Measurements from ENCODE around the gene LILRB2.
"Not testable (repeated sequence)": the region's sequence is repeated elsewhere in the genome, so short reads cannot be mapped to it uniquely, and the experiment has no call there.

Gene LILRB2

DNA sequence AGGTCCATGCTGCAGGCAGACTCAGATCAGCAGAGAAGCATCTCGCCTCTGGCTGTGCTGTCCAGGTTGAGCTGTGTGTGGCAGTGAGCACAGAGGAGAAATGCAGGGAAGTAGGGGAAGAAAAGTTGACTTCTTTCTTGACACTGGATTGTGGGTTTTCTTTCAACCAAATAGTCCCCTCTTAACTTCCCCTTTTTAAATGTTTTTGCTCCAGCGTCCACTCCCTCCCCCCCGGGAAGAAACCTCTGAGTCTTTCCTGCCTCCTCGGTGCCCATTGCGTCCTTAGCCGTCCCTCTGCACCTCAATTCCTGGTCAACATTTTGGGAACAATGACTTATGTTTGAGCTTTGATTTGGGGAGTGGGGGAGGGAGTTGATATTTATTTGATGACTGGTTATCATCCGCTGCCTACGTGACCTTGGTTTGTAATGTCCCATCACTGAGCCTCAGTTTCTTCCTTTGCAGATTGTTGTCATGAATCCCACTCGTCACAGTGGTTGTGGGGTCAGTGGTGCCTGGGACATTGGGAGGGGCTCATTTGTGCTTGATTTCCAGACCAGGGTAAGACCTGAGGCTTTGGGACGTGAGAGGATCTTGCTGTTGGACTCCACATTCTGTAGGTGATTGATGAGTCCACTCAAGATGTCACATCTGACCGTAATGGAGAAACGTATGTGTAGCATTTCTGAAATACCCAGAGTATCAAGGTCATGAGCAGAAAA is at the start of gene LILRB2:
TSS of gene LILRB2 (minus strand) at position 104 of the 722 bp plus-strand sequence. CDS start 614 bp downstream, outside the sequence.
- peak; percentile 71 for DNase-seq

DNA sequence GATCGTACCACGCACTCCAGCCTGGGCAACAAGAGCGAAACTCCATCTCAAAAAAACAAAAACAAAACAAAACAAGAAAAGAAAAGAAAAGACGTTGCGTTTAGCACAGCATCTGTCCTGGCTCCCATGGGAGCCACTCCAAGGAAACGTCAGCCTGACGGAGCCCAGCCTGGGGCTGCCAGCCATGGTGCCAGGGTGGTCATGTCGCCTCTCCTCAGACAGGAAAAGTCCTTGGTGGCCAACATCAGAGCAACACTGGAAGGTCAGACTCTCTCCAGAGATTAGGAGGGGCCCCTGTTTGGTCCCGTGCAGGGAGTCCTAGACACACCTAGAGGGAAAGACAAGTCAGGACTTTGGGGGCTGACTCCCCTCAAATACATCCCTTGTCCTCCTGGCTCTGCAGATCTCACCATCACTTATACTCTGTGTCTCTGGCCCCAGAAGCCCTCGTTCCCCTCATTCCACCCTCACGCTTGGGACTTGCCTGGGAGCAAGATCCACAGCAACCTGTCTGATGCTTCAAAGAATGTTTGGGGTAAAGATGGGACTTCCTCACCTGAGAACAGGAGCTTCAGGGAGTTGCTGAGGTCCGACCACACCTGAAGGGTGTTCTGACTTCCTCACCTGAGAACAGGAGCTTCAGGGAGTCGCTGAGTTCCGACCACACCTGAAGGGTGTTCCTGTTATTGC is 48.7 kb upstream of the LILRB2 start:
- DNase-seq: no peak

DNA sequence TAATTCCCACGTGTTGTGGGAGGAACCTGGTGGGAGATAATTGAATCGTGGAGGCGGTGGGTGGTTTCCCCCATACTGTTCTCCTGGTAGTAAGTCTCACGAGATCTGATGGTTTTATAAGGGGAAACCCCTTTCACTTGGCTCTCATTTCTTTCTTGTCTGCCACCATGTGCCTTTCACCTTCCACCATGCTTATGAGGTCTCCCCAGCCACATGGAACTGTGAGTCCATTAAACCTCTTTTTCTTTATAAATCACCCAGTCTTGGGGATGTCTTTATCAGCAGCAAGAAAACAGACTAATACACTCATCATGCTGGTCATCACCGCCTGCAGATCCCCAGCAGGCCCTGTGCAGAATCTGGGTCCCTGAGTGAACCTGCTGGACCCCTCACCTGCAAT is 47.9 kb upstream of the LILRB2 start:
- DNase-seq: not testable (repeated sequence)

DNA sequence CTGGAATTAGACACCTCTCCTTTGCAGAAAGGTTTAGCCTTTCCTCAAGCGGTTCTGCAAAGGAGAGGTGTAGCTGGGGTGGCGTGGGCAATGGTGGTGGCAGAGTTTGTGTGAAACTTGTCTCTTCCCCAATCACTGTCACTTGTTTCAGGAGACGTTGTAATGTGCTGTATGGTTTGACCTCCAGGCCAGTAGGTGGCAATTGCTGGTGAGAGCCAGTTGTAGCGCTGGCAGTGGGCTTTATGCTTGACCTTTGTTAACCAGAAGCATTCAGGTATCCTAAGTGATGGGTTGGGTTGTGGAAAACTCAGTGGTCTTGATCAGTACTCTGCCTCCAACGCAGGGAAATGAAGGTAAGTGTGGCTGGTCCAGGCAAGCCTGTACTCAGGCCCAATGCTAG is 44.7 kb upstream of the LILRB2 start:
- DNase-seq: no peak

DNA sequence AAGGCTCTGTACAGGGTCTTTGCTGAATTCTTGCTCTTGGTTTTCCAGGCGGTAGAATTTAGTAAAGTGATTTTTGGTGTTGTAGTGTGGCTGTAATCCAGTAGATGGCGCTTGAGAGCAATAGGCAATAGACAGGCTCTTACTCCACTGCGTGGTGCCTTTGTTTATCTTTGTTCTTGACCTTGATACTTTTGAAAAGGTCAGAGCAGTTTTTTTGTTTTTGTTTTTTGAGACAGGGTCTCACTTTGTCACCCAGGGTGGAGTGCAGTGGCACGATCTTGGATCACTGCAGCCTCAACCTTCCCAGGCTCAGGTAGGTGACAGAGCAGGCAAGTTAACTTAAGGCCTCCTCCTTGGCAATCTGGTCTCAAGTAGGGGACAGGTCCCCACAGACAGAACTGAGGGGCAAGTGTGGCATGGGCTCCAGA is 44.3 kb upstream of the LILRB2 start:
- peak; percentile 84 for DNase-seq

DNA sequence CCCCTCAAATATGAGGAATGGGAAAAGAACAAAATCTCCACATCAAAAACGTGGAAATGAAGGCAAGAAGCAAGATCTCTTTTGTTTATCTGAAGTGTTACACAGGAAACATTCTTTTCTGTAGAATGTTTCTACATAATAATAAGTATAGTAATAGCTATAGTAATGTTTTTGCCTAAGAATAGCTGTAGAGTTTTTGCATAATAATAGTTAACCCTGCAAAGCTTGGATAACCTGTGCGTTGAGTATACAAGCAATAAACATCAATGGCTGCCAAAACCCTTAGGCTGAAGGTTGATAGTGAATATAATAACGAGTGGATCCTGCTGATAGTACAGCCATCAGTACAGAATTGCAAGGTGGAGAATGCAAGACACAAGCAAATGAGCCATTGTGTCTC is 43.2 kb upstream of the LILRB2 start:
- DNase-seq: no peak

DNA sequence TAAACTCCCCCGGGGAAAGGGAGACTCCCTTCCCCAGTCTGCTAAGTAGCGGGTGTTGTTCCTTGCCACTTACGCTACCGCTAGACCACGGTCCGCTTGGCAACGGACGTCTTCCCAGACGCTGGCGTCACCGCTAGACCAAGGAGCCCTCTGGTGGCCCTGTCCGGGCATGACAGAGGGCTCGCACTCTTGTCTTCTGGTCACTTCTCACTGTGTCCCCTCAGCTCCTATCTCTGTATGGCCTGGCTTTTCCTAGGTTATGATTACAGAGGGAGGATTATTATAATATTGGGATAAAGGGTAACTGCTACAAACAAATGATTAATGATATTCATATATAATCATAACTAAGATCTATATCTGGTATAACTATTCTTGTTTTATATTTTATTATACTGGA is 42.0 kb upstream of the LILRB2 start:
- DNase-seq: not testable (repeated sequence)

DNA sequence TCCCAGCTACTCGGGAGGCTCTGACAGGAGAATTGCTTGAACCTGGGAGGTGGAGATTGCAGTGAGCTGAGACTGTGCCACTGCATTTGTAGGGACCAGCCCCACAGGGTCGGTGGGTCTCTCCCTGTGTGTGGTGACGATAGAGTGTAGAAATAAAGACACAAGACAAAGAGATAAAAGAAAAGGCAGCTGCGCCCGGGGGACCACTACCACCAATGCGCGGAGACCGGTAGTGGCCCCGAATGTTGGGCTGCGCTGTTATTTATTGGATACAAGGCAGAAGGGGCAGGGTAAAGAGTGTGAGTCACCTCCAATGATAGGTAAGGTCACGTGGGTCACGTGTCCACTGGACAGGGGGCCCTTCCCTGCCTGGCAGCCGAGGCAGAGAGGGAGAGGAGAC is 41.4 kb upstream of the LILRB2 start:
- not testable (repeated sequence) for DNase-seq

DNA sequence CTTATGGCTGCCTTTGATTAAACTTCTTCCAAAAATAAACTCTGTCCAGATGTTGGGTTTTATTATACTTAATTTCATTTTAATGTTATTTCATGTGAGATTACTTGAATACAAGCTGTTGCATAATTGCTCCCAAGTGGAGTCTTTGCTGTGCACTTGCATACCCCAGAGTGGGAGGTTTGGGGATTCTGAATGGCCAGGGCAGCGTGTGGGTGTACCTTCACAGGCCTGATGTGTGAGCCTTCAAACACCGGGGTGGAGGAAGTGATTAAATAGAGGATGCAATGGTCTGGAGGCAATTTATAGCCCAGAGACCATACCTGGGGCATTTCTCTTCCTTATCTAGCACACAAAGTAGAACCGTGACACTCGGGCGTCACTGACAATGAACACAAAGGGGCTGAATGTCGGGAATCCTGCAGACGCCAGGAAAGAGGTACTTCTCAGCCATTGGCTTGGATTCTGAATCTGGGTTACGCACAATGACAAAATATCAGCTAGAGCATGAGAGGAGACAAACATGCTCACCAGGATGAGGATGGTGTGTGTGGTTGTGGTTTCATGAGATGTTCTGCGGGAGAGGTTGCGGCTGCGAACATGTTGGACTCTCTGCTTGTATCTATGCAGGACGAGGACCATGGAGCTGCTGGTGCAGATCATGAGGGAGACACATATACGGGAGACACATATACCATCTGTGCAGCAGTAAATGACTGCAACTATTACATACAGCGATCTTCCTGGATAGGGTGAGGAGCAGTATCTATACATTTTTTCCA is 39.2 kb upstream of the LILRB2 start:
- no peak for DNase-seq

DNA sequence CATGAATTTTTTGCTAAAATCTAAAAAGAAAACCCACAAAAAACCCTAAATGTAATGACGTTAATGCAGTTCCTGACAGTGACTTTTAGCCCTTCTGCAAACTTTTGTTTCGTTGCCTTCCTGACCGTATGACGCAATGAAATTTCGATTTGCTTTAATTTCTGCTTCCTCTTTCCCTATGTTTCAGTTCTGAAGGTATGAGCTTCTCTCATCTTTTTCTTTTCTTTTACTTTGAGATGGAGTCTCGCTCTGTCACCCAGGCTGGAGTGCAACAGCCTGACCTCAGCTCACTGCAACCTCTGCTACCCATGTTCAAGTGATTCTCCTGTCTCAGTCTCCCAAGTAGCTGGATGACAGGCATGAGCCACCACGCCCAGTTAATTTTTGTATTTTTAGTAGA is 38.1 kb upstream of the LILRB2 start:
- DNase-seq: peak; percentile 51

DNA sequence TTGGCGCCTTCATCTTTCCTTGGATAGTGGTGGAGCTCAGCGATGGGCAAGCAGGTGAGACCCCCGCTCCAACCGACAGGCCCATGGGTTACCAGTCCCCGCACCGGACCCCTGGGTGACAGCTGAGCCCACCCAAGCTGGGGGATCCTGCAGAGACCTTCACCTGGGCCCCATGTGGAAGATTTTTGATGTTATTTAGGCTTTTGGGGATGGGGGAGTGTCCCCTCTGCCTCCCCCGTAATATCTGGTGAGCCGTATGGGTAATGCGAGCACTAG is 37.0 kb upstream of the LILRB2 start:
- DNase-seq: no peak

DNA sequence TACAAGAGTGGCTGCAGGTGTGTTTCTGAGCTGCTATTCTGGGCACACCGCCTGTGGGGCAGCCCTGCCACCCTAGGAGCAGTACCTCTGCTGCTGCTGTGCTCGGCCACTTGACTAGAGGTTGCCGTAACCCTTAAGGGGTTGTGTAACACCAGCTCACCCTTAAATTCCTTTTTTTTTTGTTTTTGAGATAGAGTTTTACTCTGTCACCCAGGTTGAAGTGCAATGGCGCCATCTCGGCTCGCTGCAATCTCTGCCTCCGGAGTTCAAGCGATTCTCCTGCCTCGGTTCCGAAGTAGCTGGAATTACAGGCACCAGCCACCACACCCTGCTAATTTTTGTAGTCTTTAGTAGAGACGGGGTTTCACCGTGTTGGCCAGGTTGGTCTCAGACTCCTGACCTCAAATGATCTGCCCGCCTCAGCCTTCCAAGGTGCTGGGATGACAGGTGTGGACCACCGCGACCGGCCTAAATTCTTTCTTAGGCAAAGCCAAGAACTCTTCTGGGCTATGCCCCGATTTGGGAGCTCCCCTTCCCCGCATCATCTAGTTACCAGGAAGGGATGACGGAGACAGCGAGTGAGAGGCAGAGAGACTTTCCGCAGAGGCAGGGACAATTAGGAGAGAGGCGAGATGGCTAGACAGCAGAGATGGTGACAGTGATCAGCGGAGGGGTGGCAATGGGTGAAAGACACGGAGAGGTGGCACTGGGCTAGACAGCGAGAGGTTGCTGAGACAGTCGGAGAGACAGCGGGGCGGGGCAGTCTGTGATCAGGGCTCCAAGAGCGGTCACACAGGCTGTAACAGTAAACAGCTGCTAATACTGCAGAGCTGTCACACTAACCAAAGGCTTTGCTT is 36.4 kb upstream of the LILRB2 start:
- peak; percentile 43 for DNase-seq

DNA sequence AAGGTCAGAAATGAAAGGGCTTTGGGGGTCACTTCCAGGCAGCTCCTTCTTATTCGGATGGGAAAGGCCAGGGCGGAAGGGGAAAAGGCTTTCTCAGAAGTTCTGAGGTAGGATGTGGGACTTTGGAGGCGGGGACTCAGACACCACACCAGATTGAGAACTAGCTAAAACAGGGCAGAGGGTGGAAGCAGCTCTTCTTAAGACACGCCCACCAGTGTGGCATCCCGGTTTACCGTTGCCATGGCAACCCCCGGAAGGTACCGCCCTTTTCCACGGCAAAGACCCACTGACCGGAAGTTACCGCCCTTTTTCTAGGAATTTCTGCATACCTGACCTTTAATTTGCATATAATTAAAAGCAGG is 35.8 kb upstream of the LILRB2 start:
- DNase-seq: peak; percentile 36

DNA sequence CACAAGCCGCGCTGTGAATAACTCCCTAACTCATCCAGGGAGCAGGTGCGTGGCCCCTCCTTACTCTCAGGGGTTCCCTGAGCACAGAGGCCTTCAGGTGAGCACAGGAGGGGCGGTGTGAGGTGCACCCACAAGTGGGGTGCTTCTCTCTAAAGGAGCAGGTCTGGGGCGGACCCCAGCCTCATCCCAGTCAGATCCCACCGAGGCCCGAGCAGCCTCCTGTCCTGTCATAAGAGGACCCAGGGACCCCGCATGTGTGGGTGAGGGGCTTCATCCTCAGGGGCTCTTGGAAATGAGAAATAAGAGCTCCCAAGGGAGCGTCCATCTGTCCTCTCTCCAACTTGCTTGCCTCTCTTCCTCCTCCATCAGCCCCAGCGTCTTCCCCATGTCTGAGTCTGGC is 35.0 kb upstream of the LILRB2 start:
- no peak for DNase-seq

DNA sequence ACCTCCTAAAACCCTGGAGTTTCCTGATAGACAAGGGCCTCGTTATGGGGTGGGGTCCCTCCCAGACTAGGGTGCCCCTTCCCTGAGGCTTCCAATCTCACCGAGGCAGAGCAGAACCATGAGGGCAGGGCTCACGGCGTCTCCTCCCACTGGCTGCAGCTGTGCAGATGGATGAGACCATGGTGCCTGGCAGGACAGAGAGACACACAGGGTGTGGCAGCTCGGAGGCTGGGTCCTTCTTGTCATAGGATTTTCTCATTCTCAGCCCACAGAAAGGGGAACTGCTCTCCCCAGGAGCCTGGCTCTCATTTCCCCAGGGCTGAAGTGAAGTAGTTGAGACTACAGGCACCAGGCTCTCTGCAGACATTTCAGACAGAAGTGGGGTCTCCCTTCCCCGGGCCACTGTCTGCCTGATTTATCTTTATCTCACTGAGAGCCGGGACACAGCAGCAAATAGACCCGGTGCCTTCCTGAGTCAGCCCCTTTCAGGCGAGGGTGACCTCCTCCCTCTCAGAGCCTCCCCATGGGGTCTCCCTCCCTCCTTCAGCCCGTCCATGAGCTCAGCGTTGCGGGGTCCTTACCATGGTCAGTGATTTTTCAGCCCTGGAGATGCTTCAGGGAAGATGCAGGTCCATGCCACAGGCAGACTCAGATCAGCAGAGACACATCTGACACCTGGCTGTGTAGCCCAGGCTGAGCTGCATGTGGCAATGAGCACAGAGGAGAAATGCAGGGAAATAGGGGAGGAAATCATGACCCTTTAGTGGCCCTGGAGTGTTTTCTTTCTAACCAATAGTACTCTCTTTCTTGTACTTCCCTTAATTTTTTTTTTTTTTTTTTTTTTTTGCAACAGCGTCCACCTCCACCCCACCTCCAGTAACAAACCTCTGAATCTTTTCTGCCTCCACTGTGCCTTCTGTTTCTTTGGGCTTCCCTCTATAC is 31.8 kb upstream of the LILRB2 start, which contains the start of gene LILRA5:
TSS of gene LILRA5 (minus strand) at position 731 of the 942 bp plus-strand sequence. CDS start at position 584, 147 bp downstream.
- peak; percentile 70 for DNase-seq

DNA sequence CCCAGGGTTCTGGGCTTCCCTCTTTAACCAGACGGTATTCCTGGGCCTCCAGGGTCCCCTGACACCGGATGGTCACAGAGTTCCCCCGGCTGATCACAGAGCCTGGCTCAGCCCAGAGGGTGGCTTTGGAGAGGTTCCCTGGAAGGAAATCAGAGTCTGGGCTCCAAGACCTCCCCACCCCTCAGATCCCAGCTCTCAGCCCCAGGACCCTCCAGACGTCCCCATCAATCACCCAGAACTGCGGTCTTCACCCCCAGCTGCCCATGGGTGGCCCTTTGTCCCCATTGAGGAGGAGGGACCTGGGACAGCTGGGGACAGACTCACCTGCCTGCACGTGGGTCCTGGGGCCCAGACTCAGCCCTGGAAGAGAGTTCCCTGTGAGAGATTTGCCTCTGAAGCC is 31.1 kb upstream of the LILRB2 start:
- no peak for DNase-seq

DNA sequence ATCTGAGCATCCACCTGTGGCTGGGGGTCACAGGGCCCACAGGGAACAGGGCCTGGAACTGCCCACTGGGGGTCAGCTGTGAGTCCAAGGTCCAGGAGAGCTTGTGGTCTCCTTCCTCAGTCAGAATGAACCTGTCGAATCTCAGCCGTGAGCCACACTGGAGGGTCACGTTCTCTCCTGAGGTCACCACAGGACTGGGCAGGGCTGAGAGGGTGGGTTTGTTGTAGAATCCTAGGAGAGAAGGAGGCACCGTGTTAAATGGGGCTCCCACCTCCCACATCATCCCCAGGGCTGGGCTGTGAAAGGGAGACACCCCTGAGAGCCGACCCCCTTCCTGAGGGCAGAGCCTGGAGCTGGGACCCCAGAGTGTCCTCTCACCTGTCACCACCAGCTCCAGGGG is 30.6 kb upstream of the LILRB2 start:
- no peak for DNase-seq

DNA sequence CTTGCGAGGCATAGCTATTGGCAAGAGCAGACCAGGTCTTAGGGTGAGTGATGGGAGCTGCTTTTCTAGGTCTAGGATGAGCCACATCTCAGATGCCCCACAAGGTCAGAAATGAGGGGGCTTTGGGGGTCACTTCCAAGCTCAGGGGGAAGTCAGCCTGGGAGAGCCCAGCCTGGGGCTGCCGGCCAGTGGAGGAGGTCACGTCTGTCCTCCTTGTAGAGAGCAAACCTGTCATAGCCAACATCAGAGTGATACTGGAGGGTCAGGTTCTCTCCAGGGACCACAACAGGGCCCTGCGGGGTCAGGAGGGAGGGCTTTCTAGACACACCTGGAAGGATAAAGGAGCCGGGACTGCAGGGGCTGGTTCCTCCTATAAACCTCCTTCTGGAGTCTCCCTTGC is 29.6 kb upstream of the LILRB2 start:
- no peak for DNase-seq

DNA sequence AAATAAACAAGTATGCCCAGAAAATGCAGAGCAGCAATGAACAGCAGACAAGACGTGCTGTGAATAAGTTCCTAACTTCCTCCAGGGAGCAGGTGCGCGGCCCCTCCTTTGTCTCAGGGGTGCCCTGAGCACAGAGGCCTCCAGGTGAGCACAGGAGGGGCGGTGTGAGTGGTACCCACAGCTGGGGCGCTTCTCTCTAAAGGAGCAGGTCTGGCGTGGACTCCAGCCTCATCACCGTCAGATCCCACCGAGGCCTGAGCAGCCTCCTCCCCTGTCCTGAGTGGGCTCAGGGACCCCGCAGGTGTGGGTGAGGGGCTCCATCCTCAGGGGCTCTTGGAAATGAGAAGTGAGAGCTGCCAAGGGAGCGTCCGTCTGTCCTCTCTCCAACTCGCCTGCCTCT is 28.9 kb upstream of the LILRB2 start:
- no peak for DNase-seq

DNA sequence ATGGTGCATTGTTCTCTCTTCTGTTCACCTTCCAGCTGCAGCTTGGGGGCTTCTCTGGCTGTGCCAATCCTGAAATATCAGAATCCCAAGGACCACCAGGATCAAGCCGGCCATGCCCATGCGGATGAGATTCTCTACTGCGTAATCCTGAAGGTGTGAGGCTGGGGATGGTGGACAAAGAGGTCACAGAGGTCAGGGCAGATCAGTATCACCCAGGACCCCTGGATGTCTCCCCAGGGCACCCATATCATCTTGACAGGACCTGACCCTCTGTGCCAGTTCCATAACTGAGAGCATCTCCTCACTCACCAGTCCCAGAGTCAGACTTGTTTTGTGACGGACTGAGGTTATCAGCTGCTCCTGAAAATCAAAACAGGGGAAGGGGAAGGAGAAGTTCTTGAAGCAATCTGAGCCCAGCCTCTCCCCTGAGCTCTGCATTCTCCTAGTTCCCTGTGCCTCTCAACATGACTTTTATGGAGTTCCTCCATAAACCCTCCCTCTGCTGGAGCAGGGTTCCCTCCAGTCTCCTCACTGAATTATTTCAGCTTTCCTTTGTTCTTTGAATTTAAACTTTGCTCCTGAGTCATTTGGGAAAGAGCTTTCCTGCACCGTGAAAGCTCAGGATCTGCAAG is 26.6 kb upstream of the LILRB2 start:
- no peak for DNase-seq

DNA sequence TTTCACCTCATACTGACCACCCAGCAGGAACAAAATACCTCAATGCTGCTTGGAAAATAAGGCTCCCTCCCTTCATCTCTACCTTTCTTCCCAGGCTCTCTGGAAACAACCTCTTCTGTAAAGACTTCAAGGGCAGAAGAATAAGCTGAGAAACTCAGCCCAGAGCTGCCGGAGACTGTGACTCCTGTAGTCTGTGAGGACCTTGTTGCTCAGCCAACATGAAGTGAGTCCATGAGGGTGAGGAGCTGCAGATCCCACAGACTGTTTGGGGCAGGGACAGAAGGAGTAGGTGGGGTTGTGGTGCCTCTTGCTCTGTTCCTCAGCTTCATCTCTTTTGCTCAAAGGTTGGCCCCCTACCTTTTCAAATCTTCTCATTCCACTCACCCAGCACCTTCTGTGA is 24.2 kb upstream of the LILRB2 start:
- DNase-seq: no peak

Measured in OCI-M1 (cell line).